Sigmoid colon (tissue), 4 donors: ENCODE results near the gene ALDH1L2.

ENCODE experiments used
- CTCF ChIP-seq, 4 experiments: fragments of 450-650 bp in 3 of 4; fragments of 200-600 bp in 1 of 4; IDR thresholded peaks; one replicate each; pipeline ENCODE4 v1.5.1; 2016 to 2019; ENCODE audit warnings: antibody characterized with exemption in 4 of 4, mild to moderate bottlenecking in 3 of 4, moderate library complexity in 2 of 4
- POLR2A ChIP-seq, 2 donors: fragments of 450-650 bp; IDR thresholded peaks; one replicate each; pipeline ENCODE4 v1.6.1; 2016; ENCODE audit warnings: antibody characterized with exemption in 2 of 2, mild to moderate bottlenecking in 2 of 2, moderate library complexity in 2 of 2
- POLR2AphosphoS5 ChIP-seq, 4 donors: sonication (generic); formaldehyde crosslinking; IDR thresholded peaks; one replicate each; pipeline ENCODE4 v1.6.1; 2017; ENCODE audit warnings: antibody characterized with exemption in 4 of 4

- TF ChIP-seq CTCF (IDR thresholded peaks at IDR 0.05) (no peak), POLR2AphosphoS5 (IDR thresholded peaks at IDR 0.05) (no peak), POLR2A (IDR thresholded peaks at IDR 0.05) (no peak)
These were observed 7.3 kb downstream of the ALDH1L2 start for GRCh38 chr12:105076913-105077312.
